Small intestine (tissue), 7 donors: ENCODE data around the gene NAALADL2. TPM values are rescaled to one million over a fixed set of nuclear protein-coding genes. Genes with fewer than 3 reads are reported as not detected.

ENCODE experiments used
- DNase-seq, 2 donors: peaks; one replicate each; pipeline versions ENCODE4 v3.0.0 to v3.0.0-alpha.2; 2013
- FAIRE-seq: peaks from 2 replicates; lab custom pipeline; 2012; peaks lifted over from hg19 to GRCh38; lab: Jason Lieb, UNC
- H3K27ac ChIP-seq, 3 donors: one replicate each; pipeline ENCODE4 v1.5.1; 2013; ENCODE audit warnings: low read length in 2 of 3, mild to moderate bottlenecking in 2 of 3, control low read depth in 1 of 3, inconsistent platforms in 1 of 3, low read depth in 1 of 3, moderate library complexity in 1 of 3
- H3K27me3 ChIP-seq, 3 donors: one replicate each; pipeline ENCODE4 v1.6.1; 2013; ENCODE audit warnings: low read length in 3 of 3, inconsistent platforms in 1 of 3; ENCODE audit not compliant: control insufficient read depth in 3 of 3, insufficient read depth in 3 of 3
- H3K36me3 ChIP-seq, 3 donors: one replicate each; pipeline ENCODE4 v1.6.1; 2013; ENCODE audit warnings: low read length in 3 of 3, inconsistent platforms in 1 of 3, low read depth in 1 of 3, mild to moderate bottlenecking in 1 of 3, moderate library complexity in 1 of 3; ENCODE audit not compliant: control insufficient read depth in 3 of 3, insufficient read depth in 2 of 3
- H3K4me1 ChIP-seq, 3 donors: one replicate each; pipeline ENCODE4 v1.6.1; 2013; ENCODE audit warnings: low read length in 2 of 3, inconsistent platforms in 1 of 3, low read depth in 1 of 3, mild to moderate bottlenecking in 1 of 3, moderate library complexity in 1 of 3; ENCODE audit not compliant: control insufficient read depth in 3 of 3, insufficient read depth in 2 of 3
- H3K4me3 ChIP-seq, 3 donors: one replicate each; pipeline ENCODE4 v1.5.1; 2013; ENCODE audit warnings: low read length in 3 of 3, control low read depth in 1 of 3, inconsistent platforms in 1 of 3, low read depth in 1 of 3, mild to moderate bottlenecking in 1 of 3, moderate library complexity in 1 of 3
- H3K9me3 ChIP-seq, 2 donors: one replicate each; pipeline ENCODE4 v1.6.1; 2013; ENCODE audit warnings: low read depth in 1 of 2, low read length in 1 of 2; ENCODE audit not compliant: control insufficient read depth in 2 of 2, insufficient read depth in 1 of 2
- WGBS, 3 donors: extraction: QIAGEN DNeasy Blood & Tissue Kit; methylation state at CpG; one replicate each; pipeline ENCODE4 v1.1.7; 2013; 5-methylcytosine and 5-hydroxymethylcytosine counted together
- polyA plus RNA-seq, 4 donors: library from polyadenylated mRNA; stranded (reverse) in 3 of 4; unstranded in 1 of 4; fragments of 200-250 nt in 3 of 4; fragments of 120-200 nt in 1 of 4; gene quantifications; one replicate each; pipeline versions ENCODE4 v1.2.1 to v1.2.3, GENCODE V29; 2013
- donor health status: healthy with polysubstance abuse.
- donor health status: control.
- donor health status: control.
- donor health status: Bipolar disorder and iron deficiency.
- donor health status: healthy.

Gene NAALADL2
- polyA plus RNA-seq, 4 donors: 0.22 to 7.8 (median 0.70) TPM

DNA sequence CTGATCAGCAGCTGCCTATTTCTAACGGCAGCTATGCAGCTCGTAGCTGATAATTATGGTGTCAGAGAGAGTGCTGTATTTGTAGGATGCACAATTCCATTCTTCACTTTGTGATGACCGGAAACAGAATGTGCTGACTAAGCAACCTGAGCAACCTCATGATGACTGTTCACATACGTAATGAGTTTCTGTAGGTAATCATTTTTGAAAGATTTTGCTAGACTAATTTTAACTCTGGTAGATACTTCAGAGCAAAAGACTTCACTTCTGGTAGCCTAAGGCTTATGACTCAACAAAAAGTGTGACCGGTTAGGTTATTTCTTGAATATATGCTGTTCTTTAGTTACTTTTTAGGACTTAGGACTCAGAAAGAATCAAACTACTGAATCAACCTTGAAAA, 567.7 kb downstream of the NAALADL2 start:
- DNase-seq (no peak), FAIRE-seq (no peak)
- H3K4me3 ChIP-seq: no peak overlapping the region
- no peaks in the 10 kb centered on the region for H3K9me3 ChIP-seq
- no peaks in the 10 kb centered on the region for H3K27me3 ChIP-seq
- no peaks in the 10 kb centered on the region for H3K36me3 ChIP-seq
- H3K4me1 ChIP-seq: peaks cover 0 to 4% (median 0%) of the 10 kb centered on the region in 3 donors
- WGBS, 3 donors: 91 to 92% (median 92%) methylated on average over 5 of the region's 5 CpGs
- H3K27ac ChIP-seq: no peak overlapping the region

DNA sequence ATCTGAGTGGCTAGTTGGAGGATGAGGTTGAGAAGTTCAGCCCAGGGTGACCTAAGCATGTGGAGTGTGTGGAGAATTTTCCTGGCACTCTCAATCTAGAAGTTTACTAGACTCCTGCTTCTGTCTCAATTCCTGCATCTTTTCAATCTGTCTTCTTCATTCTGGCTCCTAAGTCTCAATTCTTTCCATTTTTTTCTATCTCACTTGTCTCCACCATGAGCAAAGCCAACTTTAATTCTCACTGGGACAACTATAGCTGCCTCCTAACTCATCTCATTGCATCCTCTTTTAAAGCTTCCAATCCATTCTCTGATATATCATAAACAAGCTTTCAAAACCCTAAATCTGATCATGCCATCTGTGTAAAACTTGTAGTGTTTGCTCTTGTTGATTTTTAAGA, 569.3 kb downstream of the NAALADL2 start:
- Histone ChIP-seq H3K36me3 (no peaks in the 10 kb centered on the region), H3K4me3 (no peak overlapping the region), H3K27me3 (no peaks in the 10 kb centered on the region), H3K27ac (no peak overlapping the region), H3K9me3 (no peaks in the 10 kb centered on the region), H3K4me1 (peaks cover 0 to 4% (median 0%) of the 10 kb centered on the region in 3 donors)
- no peak for DNase-seq
- FAIRE-seq: no peak

DNA sequence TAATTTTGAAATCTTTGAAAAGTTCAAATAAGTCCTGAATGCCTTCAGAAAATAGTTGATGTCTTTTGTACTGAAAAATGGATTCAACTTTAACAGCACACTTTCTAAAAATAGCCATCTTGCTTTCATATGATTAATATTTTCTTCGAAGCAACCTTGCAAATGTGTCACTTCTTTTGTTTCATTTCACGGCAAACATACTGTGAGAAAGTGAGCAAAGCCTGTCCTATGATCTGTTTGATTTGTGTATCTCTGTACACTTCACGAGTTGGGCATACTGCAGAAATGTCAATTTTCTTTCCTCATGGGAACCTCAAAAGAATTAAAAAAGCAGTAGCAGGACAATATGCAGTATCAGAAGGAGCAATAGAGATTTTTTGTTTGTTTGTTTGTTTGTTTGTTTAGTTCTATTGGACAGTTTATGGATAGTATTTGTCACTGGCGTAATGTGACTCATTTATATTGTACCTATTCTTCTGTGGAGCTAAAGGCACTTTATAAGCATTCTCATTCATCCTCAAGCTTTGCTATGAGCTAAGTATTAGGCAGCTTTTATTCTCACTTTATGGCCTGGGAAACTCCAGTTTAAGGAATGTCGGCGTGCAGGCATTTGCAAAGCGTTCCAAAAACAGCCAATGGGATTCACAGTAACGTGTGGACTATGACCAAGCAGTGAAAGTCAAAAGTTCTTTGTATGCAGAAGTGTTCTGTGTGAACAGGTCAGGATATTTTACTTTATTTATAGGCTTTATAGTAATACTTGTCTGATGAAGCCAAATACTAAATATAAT, 572.0 kb downstream of the NAALADL2 start:
- H3K4me3 ChIP-seq: no peak overlapping the region
- 15 to 49% (median 22%) methylated on average over 8 of the region's 8 CpGs for WGBS, 3 donors
- H3K27me3 ChIP-seq: no peaks in the 10 kb centered on the region
- FAIRE-seq (peak; percentile 77), DNase-seq (peak; percentile 70 to 79)
- H3K9me3 ChIP-seq: no peaks in the 10 kb centered on the region
- no peaks in the 10 kb centered on the region for H3K36me3 ChIP-seq
- H3K4me1 ChIP-seq: peaks cover 0 to 4% (median 0%) of the 10 kb centered on the region in 3 donors
- H3K27ac ChIP-seq: no peak overlapping the region

DNA sequence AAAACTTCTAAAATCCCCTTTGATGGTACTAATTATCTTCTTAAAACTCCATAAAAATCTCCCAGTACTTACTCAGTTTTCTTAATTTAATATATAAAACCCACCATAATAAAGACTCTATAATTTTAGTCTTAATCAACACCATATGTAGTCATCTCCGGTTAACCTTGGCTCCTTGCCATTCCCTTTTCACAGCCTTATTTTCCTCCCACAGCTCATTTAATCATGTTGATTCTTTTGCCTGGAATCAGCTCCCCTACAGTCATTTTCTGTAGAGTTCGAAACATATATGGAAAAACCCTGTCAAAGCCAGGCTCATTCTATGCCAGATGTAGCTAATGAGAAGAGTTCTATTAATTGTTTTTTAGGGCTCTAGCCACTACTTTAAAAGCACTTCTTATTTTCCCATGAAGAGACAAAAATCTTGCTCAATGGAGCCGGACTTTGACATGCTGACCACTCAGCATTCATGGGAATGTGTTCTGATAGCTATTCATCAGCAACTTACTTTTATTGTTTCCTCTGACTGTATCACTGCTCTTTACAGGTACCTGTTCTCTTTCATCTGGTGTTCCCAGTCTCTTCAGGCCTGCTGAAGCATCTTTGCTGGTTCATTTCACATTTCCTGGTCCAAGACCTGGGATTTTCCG, 573.4 kb downstream of the NAALADL2 start:
- H3K4me1 ChIP-seq: peaks cover 0 to 4% (median 0%) of the 10 kb centered on the region in 3 donors
- DNase-seq: peak in 1 of 2 donors; percentile 8
- no peaks in the 10 kb centered on the region for H3K27me3 ChIP-seq
- H3K27ac ChIP-seq: no peak overlapping the region
- WGBS, 3 donors: 61 to 72% (median 61%) methylated on average over 4 of the region's 4 CpGs
- no peak for FAIRE-seq
- H3K9me3 ChIP-seq: no peaks in the 10 kb centered on the region
- no peak overlapping the region for H3K4me3 ChIP-seq
- H3K36me3 ChIP-seq: no peaks in the 10 kb centered on the region

DNA sequence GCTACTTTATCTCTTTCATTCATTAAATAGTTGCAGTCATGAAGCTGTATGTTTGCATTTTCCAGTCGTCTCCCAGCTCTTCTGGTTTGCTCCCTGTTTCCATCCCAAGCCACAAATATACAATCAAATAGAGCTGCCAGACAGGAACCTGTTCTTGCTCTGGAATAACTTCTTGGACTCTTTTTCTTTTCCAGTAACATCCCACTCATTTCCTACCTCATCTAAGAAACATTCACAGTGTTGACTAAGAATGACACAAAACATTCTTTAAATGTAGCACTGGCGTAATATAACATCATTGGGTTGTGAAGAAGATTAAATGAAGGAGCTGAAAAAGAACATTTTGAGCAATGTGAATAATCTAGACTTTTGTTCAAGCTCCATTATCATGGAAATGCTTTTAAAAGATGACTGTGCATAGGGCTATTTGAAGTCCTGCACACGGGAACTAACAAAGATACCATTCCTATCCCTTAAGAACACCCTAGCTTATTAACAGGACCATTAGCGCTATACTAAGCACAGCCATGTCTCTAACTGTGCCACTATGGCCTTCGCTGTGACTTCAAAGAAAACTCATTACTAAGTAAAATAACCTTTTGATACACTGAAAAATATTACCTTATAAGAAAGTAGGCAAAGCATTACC, 574.0 kb downstream of the NAALADL2 start:
- no peak overlapping the region for H3K4me3 ChIP-seq
- WGBS, 3 donors: 78 to 90% (median 82%) methylated on average over 5 of the region's 5 CpGs
- H3K9me3 ChIP-seq: no peaks in the 10 kb centered on the region
- H3K36me3 ChIP-seq: no peaks in the 10 kb centered on the region
- H3K27me3 ChIP-seq: no peaks in the 10 kb centered on the region
- DNase-seq: no peak
- H3K27ac ChIP-seq: no peak overlapping the region
- H3K4me1 ChIP-seq: peaks cover 0 to 4% (median 0%) of the 10 kb centered on the region in 3 donors
- FAIRE-seq: no peak

DNA sequence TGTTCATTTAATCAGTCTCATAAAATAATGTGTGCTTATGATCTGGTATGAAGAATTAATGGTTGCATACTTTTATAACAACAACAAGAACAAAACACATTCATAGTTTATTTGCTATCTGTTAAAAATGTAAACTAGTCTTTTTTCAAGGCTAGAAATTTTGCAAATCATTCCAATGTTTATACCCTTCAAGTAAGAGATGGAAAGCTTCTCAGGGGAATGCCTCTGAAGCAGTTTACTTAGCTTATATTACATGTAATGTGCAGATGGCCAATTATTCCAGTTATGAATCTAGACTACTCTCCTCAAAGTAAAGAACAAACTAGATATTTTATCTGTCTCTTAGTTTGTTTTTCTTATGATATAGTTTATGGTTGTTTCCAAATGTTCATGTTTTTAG, 575.4 kb downstream of the NAALADL2 start:
- DNase-seq: no peak
- FAIRE-seq: no peak
- H3K27ac ChIP-seq: no peak overlapping the region

DNA sequence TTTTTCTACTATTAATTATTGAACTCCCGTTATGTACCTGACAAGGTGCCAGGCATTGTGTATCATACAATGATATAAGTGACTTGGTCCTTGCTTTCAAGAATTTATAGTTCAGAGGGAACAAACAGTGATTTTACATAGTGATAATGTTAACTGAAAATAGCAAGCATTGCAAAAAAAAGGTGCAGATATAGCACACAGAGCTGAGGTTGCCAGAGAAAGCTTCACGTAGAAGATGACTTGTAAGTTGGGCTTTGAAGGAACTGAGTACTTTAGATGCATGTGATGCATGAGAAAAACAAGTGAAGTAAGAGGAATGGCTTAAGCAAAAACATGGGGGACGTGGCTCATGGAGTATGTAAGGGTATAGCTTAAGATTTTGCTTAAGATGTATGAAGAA, 584.5 kb downstream of the NAALADL2 start:
- H3K36me3 ChIP-seq: no peaks in the 10 kb centered on the region
- H3K4me1 ChIP-seq: no peaks in the 10 kb centered on the region
- no peak overlapping the region for H3K4me3 ChIP-seq
- no peak overlapping the region for H3K27ac ChIP-seq
- 81 to 87% (median 86%) methylated on average over 3 of the region's 3 CpGs for WGBS, 3 donors
- FAIRE-seq (no peak), DNase-seq (no peak)
- no peaks in the 10 kb centered on the region for H3K9me3 ChIP-seq
- H3K27me3 ChIP-seq: no peaks in the 10 kb centered on the region

More for the DNA sequence above, 575.4 kb downstream of the NAALADL2 start:
- Histone ChIP-seq H3K9me3 (no peaks in the 10 kb centered on the region), H3K4me3 (no peak overlapping the region), H3K36me3 (no peaks in the 10 kb centered on the region), H3K27me3 (no peaks in the 10 kb centered on the region), H3K4me1 (peaks cover 0 to 4% (median 0%) of the 10 kb centered on the region in 3 donors)

DNA sequence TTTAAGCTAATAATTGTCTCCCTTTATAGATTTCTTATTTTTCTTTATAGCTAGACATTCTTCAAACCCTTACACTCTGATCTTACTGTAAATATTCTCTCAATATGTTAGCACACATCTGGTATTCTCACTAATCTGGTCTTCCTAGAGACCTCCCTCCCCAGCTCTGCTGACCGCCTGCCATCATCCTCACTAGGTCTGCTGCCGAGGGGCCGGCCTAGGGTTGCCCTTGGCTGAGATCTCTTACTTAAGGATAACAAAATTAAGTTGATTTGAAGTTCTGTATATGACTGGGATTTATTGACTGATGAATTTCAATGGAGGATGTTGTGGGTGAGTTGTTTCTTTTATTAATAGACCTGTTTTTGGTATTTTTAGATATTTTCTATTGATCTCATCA, 586.6 kb downstream of the NAALADL2 start:
- Histone ChIP-seq H3K4me3 (no peak overlapping the region), H3K27me3 (no peaks in the 10 kb centered on the region), H3K27ac (no peak overlapping the region), H3K9me3 (no peaks in the 10 kb centered on the region), H3K36me3 (no peaks in the 10 kb centered on the region), H3K4me1 (no peaks in the 10 kb centered on the region)
- FAIRE-seq (no peak), DNase-seq (no peak)
- WGBS, 3 donors: 88 to 97% (median 91%) methylated on average over 3 of the region's 3 CpGs
